ENCODE results near the gene SCGB3A2.

SCGB3A2 gene

DNA sequence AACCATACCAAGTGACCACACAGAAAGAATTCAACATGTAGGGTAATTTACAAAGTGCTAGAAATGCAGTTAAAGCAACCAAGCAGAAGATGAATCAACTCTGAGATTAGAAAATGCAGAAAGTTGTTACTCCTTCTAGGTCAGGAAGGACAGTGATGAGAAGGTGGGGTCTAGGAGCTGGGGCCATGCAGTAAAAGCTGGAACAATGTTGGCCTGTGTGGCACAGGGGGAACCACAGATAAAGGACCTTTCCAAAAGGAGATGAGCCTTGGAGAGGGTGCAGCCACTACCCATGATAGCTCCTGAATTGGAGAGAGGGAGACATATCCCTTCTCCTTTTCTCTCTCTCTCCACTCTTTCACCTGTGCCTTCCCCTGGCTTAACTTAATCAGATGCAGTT is 2.4 kb upstream of the SCGB3A2 start:
- no peak overlapping the region for H3K27ac ChIP-seq (ENCODE audit: low read length, poor library complexity, severe bottlenecking)

DNA sequence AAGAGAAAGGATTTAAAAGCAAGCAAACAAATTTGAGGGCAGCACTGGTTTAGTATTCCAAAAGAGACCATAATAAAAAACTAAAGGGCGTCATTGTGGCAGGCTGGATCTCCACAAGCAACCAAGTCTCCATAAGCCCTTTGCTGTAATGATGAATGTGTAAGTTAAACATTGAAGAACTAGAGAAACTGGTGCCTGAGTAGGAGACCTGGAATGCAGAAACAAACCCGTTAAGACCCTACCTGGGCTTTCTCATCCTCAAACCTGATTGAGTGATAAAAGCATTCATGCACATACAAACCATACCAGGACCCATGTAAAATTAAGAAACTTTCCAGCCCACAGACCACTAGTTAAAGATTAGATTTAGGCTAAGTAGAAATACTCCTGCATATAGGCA is 1.9 kb upstream of the SCGB3A2 start:
- no peak overlapping the region for H3K27ac ChIP-seq (ENCODE audit: low read length, poor library complexity, severe bottlenecking)
- H3K4ac ChIP-seq (ENCODE audit: low read depth in 1 of 2, low read length in 2 of 2) = no peak overlapping the region
- no peak overlapping the region for H2AK5ac ChIP-seq (ENCODE audit: low read length, severe bottlenecking)
- H3K27me3 ChIP-seq (ENCODE audit: control insufficient read depth in 1 of 2, insufficient read depth in 1 of 2, low read length in 2 of 2) = peaks cover 39% of the 10 kb centered on the region in 2 experiments
- no peak overlapping the region for H3K18ac ChIP-seq (ENCODE audit: low read depth in 1 of 2, low read length in 2 of 2)
- H4K8ac ChIP-seq (ENCODE audit: low read length) = no peak overlapping the region
- no peaks in the 10 kb centered on the region for H3K9me3 ChIP-seq (ENCODE audit: control insufficient read depth, low read length)
- 100% methylated on average over 1 of the region's 2 CpGs for WGBS
- H2BK5ac ChIP-seq (ENCODE audit: low read depth, low read length, poor library complexity, severe bottlenecking) = no peak overlapping the region
- no peak overlapping the region for H3K4me2 ChIP-seq (ENCODE audit: low read length, poor library complexity, severe bottlenecking)
- no peak overlapping the region for H3K14ac ChIP-seq (ENCODE audit: low read length in 2 of 2)
- H2BK120ac ChIP-seq (ENCODE audit: low read depth, low read length) = no peak overlapping the region
- no peak overlapping the region for H3K23ac ChIP-seq (ENCODE audit: low read length in 2 of 2)
- no peak for DNase-seq
- H3K79me1 ChIP-seq (replicated peaks; ENCODE audit: low read length, poor library complexity, severe bottlenecking) = no peaks in the 10 kb centered on the region
- H2AFZ ChIP-seq (ENCODE audit: low read depth, low read length) = no peak overlapping the region
- no peaks in the 10 kb centered on the region for H3K4me1 ChIP-seq (ENCODE audit: control insufficient read depth, insufficient read depth, low read depth, low read length)
- no peak overlapping the region for H2BK15ac ChIP-seq (ENCODE audit: low read depth, poor library complexity, severe bottlenecking)
- no peak overlapping the region for H2BK12ac ChIP-seq (ENCODE audit: low read length in 2 of 2)
- H3K36me3 ChIP-seq (ENCODE audit: control insufficient read depth in 1 of 2, insufficient read depth in 2 of 2, low read depth in 1 of 2, low read length in 2 of 2) = no peaks in the 10 kb centered on the region
- no peak overlapping the region for H3K4me3 ChIP-seq (ENCODE audit: insufficient read depth in 1 of 2, low read depth in 1 of 2, low read length in 2 of 2)
- no peak overlapping the region for H4K91ac ChIP-seq (ENCODE audit: low read length)
- H3K9ac ChIP-seq (ENCODE audit: low read length) = no peak overlapping the region

More for the DNA sequence above, 2.4 kb upstream of the SCGB3A2 start:
- no peak overlapping the region for H3K9ac ChIP-seq (ENCODE audit: low read length)
- H3K79me1 ChIP-seq (replicated peaks; ENCODE audit: low read length, poor library complexity, severe bottlenecking) = no peaks in the 10 kb centered on the region
- H3K4me2 ChIP-seq (ENCODE audit: low read length, poor library complexity, severe bottlenecking) = no peak overlapping the region
- no peaks in the 10 kb centered on the region for H3K9me3 ChIP-seq (ENCODE audit: control insufficient read depth, low read length)
- H3K4me1 ChIP-seq (ENCODE audit: control insufficient read depth, insufficient read depth, low read depth, low read length) = no peaks in the 10 kb centered on the region
- H3K14ac ChIP-seq (ENCODE audit: low read length in 2 of 2) = no peak overlapping the region
- DNase-seq = no peak
- H2AFZ ChIP-seq (ENCODE audit: low read depth, low read length) = no peak overlapping the region
- no peak overlapping the region for H2BK15ac ChIP-seq (ENCODE audit: low read depth, poor library complexity, severe bottlenecking)
- H3K23ac ChIP-seq (ENCODE audit: low read length in 2 of 2) = no peak overlapping the region
- H4K91ac ChIP-seq (ENCODE audit: low read length) = no peak overlapping the region
- no peak overlapping the region for H3K4ac ChIP-seq (ENCODE audit: low read depth in 1 of 2, low read length in 2 of 2)
- no peak overlapping the region for H2AK5ac ChIP-seq (ENCODE audit: low read length, severe bottlenecking)
- H3K36me3 ChIP-seq (ENCODE audit: control insufficient read depth in 1 of 2, insufficient read depth in 2 of 2, low read depth in 1 of 2, low read length in 2 of 2) = no peaks in the 10 kb centered on the region
- H3K18ac ChIP-seq (ENCODE audit: low read depth in 1 of 2, low read length in 2 of 2) = no peak overlapping the region
- H3K4me3 ChIP-seq (ENCODE audit: insufficient read depth in 1 of 2, low read depth in 1 of 2, low read length in 2 of 2) = no peak overlapping the region
- H4K8ac ChIP-seq (ENCODE audit: low read length) = no peak overlapping the region
- no peak overlapping the region for H2BK120ac ChIP-seq (ENCODE audit: low read depth, low read length)
- no peak overlapping the region for H2BK12ac ChIP-seq (ENCODE audit: low read length in 2 of 2)
- peaks cover 35 to 39% of the 10 kb centered on the region in 2 experiments for H3K27me3 ChIP-seq (ENCODE audit: control insufficient read depth in 1 of 2, insufficient read depth in 1 of 2, low read length in 2 of 2)
- no peak overlapping the region for H2BK5ac ChIP-seq (ENCODE audit: low read depth, low read length, poor library complexity, severe bottlenecking)

DNA sequence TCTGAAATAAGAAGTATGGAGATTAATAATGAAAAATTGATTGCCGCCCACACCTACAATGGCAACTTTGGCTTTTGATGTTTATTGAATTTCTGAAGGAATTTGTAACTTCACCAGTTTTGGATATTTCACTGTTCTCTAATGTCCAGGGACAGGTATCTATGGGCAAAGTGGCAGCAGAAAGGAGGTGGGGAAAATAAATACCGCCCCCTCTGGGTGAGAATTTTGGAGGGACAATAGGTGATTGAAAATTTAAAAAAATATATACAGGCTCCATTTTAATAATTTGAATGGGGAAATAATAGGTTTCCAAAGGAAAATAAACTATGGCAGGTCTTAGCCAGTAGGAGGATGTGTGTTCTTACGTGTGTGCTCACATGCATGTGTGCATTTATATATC is 1.3 kb downstream of the SCGB3A2 start:
- no peak overlapping the region for H2BK120ac ChIP-seq (ENCODE audit: low read depth, low read length)
- no peak overlapping the region for H2BK12ac ChIP-seq (ENCODE audit: low read length in 2 of 2)
- 87% methylated on average over 3 of the region's 3 CpGs for WGBS

DNA sequence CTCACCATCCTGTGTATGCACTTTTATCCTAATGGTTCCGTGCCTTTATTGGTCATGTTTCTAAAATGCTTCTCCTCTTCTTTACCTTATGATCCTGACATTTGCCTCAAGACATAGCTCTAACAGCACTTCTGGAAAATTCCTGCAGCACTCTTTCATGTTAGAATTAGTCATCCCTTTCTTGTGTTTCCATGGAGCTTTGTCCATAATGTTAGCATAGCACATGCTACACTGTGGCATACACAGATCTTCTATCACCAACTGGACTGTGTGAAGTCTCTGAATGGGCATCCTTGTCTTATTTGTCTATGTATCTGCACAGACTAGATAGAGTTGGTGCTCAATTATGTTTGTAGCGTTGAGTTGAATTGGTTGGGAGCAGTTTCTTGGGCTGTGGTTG is 2.0 kb downstream of the SCGB3A2 start:
- no peak overlapping the region for H3K27ac ChIP-seq (ENCODE audit: low read length, poor library complexity, severe bottlenecking)
- DNase-seq = no peak
- no peak overlapping the region for H4K91ac ChIP-seq (ENCODE audit: low read length)
- H3K4me2 ChIP-seq (ENCODE audit: low read length, poor library complexity, severe bottlenecking) = no peak overlapping the region
- no peak overlapping the region for H2AFZ ChIP-seq (ENCODE audit: low read depth, low read length)
- no peak overlapping the region for H3K23ac ChIP-seq (ENCODE audit: low read length in 2 of 2)
- H3K9ac ChIP-seq (ENCODE audit: low read length) = no peak overlapping the region
- H2BK12ac ChIP-seq (ENCODE audit: low read length in 2 of 2) = no peak overlapping the region
- peaks cover 21 to 48% of the 10 kb centered on the region in 2 experiments for H3K27me3 ChIP-seq (ENCODE audit: control insufficient read depth in 1 of 2, insufficient read depth in 1 of 2, low read length in 2 of 2)
- H2BK120ac ChIP-seq (ENCODE audit: low read depth, low read length) = no peak overlapping the region
- no peak overlapping the region for H3K4ac ChIP-seq (ENCODE audit: low read depth in 1 of 2, low read length in 2 of 2)
- no peak overlapping the region for H3K18ac ChIP-seq (ENCODE audit: low read depth in 1 of 2, low read length in 2 of 2)
- no peaks in the 10 kb centered on the region for H3K36me3 ChIP-seq (ENCODE audit: control insufficient read depth in 1 of 2, insufficient read depth in 2 of 2, low read depth in 1 of 2, low read length in 2 of 2)
- no peak overlapping the region for H2AK5ac ChIP-seq (ENCODE audit: low read length, severe bottlenecking)
- no peak overlapping the region for H3K4me3 ChIP-seq (ENCODE audit: insufficient read depth in 1 of 2, low read depth in 1 of 2, low read length in 2 of 2)
- no peaks in the 10 kb centered on the region for H3K79me1 ChIP-seq (replicated peaks; ENCODE audit: low read length, poor library complexity, severe bottlenecking)
- no peak overlapping the region for H3K14ac ChIP-seq (ENCODE audit: low read length in 2 of 2)
- 97% methylated on average over 2 of the region's 2 CpGs for WGBS
- H2BK5ac ChIP-seq (ENCODE audit: low read depth, low read length, poor library complexity, severe bottlenecking) = no peak overlapping the region
- no peaks in the 10 kb centered on the region for H3K4me1 ChIP-seq (ENCODE audit: control insufficient read depth, insufficient read depth, low read depth, low read length)
- no peaks in the 10 kb centered on the region for H3K9me3 ChIP-seq (ENCODE audit: control insufficient read depth, low read length)
- no peak overlapping the region for H2BK15ac ChIP-seq (ENCODE audit: low read depth, poor library complexity, severe bottlenecking)
- H4K8ac ChIP-seq (ENCODE audit: low read length) = no peak overlapping the region

More for the DNA sequence above, 1.3 kb downstream of the SCGB3A2 start:
- peaks cover 25 to 44% of the 10 kb centered on the region in 2 experiments for H3K27me3 ChIP-seq (ENCODE audit: control insufficient read depth in 1 of 2, insufficient read depth in 1 of 2, low read length in 2 of 2)
- no peak for DNase-seq
- H3K79me1 ChIP-seq (replicated peaks; ENCODE audit: low read length, poor library complexity, severe bottlenecking) = no peaks in the 10 kb centered on the region
- H2AK5ac ChIP-seq (ENCODE audit: low read length, severe bottlenecking) = no peak overlapping the region
- H4K91ac ChIP-seq (ENCODE audit: low read length) = no peak overlapping the region
- H3K4ac ChIP-seq (ENCODE audit: low read depth in 1 of 2, low read length in 2 of 2) = no peak overlapping the region
- H3K14ac ChIP-seq (ENCODE audit: low read length in 2 of 2) = no peak overlapping the region
- H2BK15ac ChIP-seq (ENCODE audit: low read depth, poor library complexity, severe bottlenecking) = no peak overlapping the region
- H2AFZ ChIP-seq (ENCODE audit: low read depth, low read length) = no peak overlapping the region
- no peaks in the 10 kb centered on the region for H3K9me3 ChIP-seq (ENCODE audit: control insufficient read depth, low read length)
- H3K23ac ChIP-seq (ENCODE audit: low read length in 2 of 2) = no peak overlapping the region
- H2BK5ac ChIP-seq (ENCODE audit: low read depth, low read length, poor library complexity, severe bottlenecking) = no peak overlapping the region
- H3K27ac ChIP-seq (ENCODE audit: low read length, poor library complexity, severe bottlenecking) = no peak overlapping the region
- no peaks in the 10 kb centered on the region for H3K4me1 ChIP-seq (ENCODE audit: control insufficient read depth, insufficient read depth, low read depth, low read length)
- no peaks in the 10 kb centered on the region for H3K36me3 ChIP-seq (ENCODE audit: control insufficient read depth in 1 of 2, insufficient read depth in 2 of 2, low read depth in 1 of 2, low read length in 2 of 2)
- no peak overlapping the region for H3K9ac ChIP-seq (ENCODE audit: low read length)
- no peak overlapping the region for H4K8ac ChIP-seq (ENCODE audit: low read length)
- H3K18ac ChIP-seq (ENCODE audit: low read depth in 1 of 2, low read length in 2 of 2) = no peak overlapping the region
- no peak overlapping the region for H3K4me3 ChIP-seq (ENCODE audit: insufficient read depth in 1 of 2, low read depth in 1 of 2, low read length in 2 of 2)
- H3K4me2 ChIP-seq (ENCODE audit: low read length, poor library complexity, severe bottlenecking) = no peak overlapping the region
